ENCODE measurements around the gene AGO4. TPM values are rescaled to one million over a fixed set of nuclear protein-coding genes. Genes with fewer than 3 reads are reported as not detected.

Gene AGO4
- total RNA-seq, 1 experiment from 2014 or later = 7.0 TPM

DNA sequence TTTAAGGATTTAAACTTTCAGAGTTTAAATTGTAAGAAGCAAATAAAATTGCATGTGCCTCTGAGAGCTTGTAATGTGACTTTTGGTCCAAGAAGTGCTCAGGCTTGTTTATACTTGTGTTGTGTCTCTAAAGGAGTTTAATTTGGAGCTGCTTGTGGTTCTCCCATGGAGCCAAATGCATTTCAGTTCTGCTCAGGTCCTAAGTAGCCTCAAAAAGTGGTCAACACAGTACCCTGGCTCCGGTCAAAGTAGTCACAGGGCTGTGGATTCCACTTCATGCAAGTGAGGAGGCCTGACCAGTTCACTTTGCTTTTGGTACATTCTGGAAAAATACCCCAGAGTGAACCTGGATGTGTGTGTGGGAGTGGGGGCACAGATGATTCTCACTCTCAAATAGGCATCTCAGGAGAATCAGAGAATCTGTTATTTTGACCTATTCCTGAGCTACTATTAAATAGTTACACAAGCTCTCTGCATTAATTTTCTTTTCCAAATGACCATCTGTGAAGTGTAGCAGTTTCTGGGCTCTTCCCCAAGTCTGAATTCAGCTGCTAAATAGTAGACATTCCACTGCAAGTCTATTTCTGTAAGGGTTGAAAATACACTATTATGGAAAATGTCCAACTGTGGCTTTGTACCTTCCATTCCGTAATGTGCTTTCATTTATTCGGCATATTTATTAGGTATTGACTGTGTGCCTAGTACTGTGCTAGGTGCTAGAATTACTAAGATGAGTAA is 43.5 kb downstream of the AGO4 start:
- ChIA-PET POLR2A (ENCODE audit: low non-redundant PET) (interaction anchor here (0.8 kb wide), 1 partner anchor 319 kb away, joined by 6 read pairs; no protein-coding TSS in a partner anchor), CTCF (no interaction called here)
- DNase-seq (ENCODE audit: low spot score) = no peak
- TF ChIP-seq, protein P1, sequence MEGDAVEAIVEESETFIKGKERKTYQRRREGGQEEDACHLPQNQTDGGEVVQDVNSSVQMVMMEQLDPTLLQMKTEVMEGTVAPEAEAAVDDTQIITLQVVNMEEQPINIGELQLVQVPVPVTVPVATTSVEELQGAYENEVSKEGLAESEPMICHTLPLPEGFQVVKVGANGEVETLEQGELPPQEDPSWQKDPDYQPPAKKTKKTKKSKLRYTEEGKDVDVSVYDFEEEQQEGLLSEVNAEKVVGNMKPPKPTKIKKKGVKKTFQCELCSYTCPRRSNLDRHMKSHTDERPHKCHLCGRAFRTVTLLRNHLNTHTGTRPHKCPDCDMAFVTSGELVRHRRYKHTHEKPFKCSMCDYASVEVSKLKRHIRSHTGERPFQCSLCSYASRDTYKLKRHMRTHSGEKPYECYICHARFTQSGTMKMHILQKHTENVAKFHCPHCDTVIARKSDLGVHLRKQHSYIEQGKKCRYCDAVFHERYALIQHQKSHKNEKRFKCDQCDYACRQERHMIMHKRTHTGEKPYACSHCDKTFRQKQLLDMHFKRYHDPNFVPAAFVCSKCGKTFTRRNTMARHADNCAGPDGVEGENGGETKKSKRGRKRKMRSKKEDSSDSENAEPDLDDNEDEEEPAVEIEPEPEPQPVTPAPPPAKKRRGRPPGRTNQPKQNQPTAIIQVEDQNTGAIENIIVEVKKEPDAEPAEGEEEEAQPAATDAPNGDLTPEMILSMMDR (conservative IDR thresholded peaks at IDR 0.05; ENCODE audit: low read depth, low read length) = no peak
- no peak for TF ChIP-seq EZH2 (IDR thresholded peaks at IDR 0.05; ENCODE audit: borderline replicate concordance, low read depth, low read length, poor library complexity, severe bottlenecking)
- no peaks in the 10 kb centered on the region for H3K27me3 ChIP-seq (replicated peaks; ENCODE audit: insufficient read depth, low read depth, low read length, poor library complexity)
- no peaks in the 10 kb centered on the region for H3K4me1 ChIP-seq (ENCODE audit: insufficient read depth, low read length, poor library complexity, severe bottlenecking)
- no peak overlapping the region for H3K27ac ChIP-seq (ENCODE audit: low read depth, low read length, poor library complexity, severe bottlenecking)
- intact Hi-C loops (cut with micrococcal nuclease; ENCODE audit: unreplicated experiment) = no loop called here
- peaks cover 4% of the 10 kb centered on the region for H3K36me3 ChIP-seq (ENCODE audit: insufficient read depth, low read length, poor library complexity, severe bottlenecking)
- H3K4me3 ChIP-seq (ENCODE audit: low read depth, low read length, poor library complexity, severe bottlenecking) = no peak overlapping the region
- H3K9me3 ChIP-seq (ENCODE audit: low read depth, low read length, poor library complexity, severe bottlenecking) = no peaks in the 10 kb centered on the region
- no TSS peak for BruUV-seq (replicated peaks)

DNA sequence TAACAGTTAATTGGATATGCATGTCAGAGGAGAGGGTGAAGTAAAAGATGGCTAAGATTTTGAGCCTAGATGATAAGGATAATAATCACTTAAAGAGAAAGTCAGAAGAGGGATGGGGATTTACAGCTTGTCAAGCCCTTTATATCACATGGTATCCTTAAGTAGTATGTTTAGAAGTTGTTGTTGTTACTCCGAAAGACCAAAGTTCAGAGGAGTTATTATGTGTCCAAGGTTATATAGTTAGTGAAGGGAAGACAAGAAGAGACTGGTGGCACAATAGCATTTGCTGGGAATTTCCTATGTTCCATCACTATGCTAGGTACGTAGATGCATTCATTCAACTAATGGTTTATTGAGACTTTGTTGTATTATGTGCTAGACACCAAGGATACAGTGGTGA is 44.4 kb downstream of the AGO4 start:
- no TSS peak for BruUV-seq (replicated peaks)
- CTCF ChIA-PET = no interaction called here
- TF ChIP-seq EZH2 (IDR thresholded peaks at IDR 0.05; ENCODE audit: borderline replicate concordance, low read depth, low read length, poor library complexity, severe bottlenecking) = no peak
- TF ChIP-seq, protein P1 (conservative IDR thresholded peaks at IDR 0.05; ENCODE audit: low read depth, low read length) = no peak
- H3K4me3 ChIP-seq (ENCODE audit: low read depth, low read length, poor library complexity, severe bottlenecking) = no peak overlapping the region
- no peaks in the 10 kb centered on the region for H3K4me1 ChIP-seq (ENCODE audit: insufficient read depth, low read length, poor library complexity, severe bottlenecking)
- H3K27me3 ChIP-seq (replicated peaks; ENCODE audit: insufficient read depth, low read depth, low read length, poor library complexity) = no peaks in the 10 kb centered on the region
- DNase-seq (ENCODE audit: low spot score) = no peak
- H3K36me3 ChIP-seq (ENCODE audit: insufficient read depth, low read length, poor library complexity, severe bottlenecking) = peaks cover 4% of the 10 kb centered on the region
- POLR2A ChIA-PET (ENCODE audit: low non-redundant PET) = no interaction called here
- intact Hi-C loops (cut with micrococcal nuclease; ENCODE audit: unreplicated experiment) = no loop called here
- no peak overlapping the region for H3K27ac ChIP-seq (ENCODE audit: low read depth, low read length, poor library complexity, severe bottlenecking)
- no peaks in the 10 kb centered on the region for H3K9me3 ChIP-seq (ENCODE audit: low read depth, low read length, poor library complexity, severe bottlenecking)

DNA sequence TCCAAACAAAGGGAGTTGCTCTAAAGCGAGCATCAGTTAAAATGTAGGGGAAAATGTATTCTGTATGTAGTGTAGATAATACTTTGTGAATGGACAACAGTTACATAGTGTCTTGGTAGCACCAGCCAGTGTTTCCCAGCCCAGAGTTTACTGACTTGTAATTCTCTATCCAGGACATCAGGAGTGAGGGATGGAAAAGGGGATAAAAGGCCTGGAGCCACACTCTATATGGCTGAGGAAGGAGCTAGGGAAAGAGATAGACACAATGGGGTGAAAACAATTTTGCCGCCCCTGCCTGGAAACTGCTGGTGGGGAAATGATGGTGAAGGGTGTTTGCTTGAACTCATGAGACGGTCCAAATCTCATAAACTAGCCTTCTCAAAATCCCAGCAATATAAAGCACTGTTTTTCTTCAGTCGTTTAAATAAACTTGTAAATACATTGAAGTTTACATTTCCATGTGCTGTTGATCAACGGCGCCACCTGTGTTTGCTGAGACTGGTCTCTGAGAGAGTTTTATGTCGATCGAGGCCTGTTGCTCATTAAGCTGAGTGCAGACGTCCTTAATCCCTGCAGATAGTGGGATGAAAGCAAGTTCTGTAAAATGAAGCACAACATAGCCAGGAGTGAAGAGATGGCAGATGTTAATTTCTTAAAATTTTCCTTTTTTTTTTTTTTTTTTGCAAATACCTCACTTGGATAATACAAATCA is 47.3 kb downstream of the AGO4 start:
- no peak overlapping the region for H3K4me3 ChIP-seq (ENCODE audit: low read depth, low read length, poor library complexity, severe bottlenecking)
- H3K36me3 ChIP-seq (ENCODE audit: insufficient read depth, low read length, poor library complexity, severe bottlenecking) = peaks cover 4% of the 10 kb centered on the region
- ChIA-PET POLR2A (ENCODE audit: low non-redundant PET) (no interaction called here), CTCF (interaction anchor here (0.7 kb wide), 1 partner anchor 46 kb away, joined by 3 read pairs; no protein-coding TSS in a partner anchor)
- no peaks in the 10 kb centered on the region for H3K4me1 ChIP-seq (ENCODE audit: insufficient read depth, low read length, poor library complexity, severe bottlenecking)
- DNase-seq (ENCODE audit: low spot score) = peak; percentile 7
- BruUV-seq (replicated peaks) = no TSS peak
- H3K9me3 ChIP-seq (ENCODE audit: low read depth, low read length, poor library complexity, severe bottlenecking) = no peaks in the 10 kb centered on the region
- TF ChIP-seq, protein P1 (conservative IDR thresholded peaks at IDR 0.05; ENCODE audit: low read depth, low read length) = 0 out of 2 replicates have a peak, but pooled peaks have one; percentile 37
- no peak for TF ChIP-seq EZH2 (IDR thresholded peaks at IDR 0.05; ENCODE audit: borderline replicate concordance, low read depth, low read length, poor library complexity, severe bottlenecking)
- intact Hi-C loops (cut with micrococcal nuclease; ENCODE audit: unreplicated experiment) = no loop called here
- no peaks in the 10 kb centered on the region for H3K27me3 ChIP-seq (replicated peaks; ENCODE audit: insufficient read depth, low read depth, low read length, poor library complexity)
- H3K27ac ChIP-seq (ENCODE audit: low read depth, low read length, poor library complexity, severe bottlenecking) = no peak overlapping the region

Data from A673 (cell line).